Measurements from ENCODE around the gene PLXNA1.

The PLXNA1 gene

DNA sequence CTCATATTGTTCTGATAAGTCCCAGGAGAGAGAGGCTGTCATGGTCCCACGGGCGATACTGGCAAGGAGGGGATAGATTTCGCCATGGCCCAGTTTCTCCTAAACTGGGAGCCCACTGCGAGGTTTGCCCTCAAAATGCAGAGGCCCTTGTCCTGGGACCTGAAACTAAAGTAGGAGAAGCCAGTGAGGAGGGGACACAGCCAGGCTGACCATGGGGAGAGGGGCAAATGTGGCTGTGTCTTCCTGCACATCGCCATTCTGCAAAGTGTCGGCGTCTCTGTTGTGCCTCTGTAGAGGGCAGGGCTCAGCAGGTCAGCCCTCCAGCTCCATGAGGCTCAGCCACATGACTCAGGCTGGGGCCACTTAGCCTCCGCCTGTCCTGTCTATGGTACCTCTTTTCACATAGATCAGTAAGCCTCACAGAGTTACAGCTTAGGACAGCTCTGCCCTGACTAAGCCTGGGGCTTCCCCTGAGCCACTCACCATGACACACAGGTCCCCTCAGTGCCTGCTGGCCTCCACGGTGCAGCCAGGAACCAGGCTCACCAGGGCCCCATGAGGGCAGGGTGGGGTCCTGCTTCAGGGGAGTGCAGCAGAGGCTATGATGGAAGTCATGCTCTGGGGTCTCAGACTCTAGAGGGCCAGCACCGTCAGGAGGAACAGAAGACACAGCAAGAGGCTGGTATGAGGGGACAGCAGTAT, 28.6 kb upstream of the PLXNA1 start:
- Histone ChIP-seq H3K36me3 (replicated peaks; ENCODE audit: low read depth, low read length) (peaks cover 9% of the 10 kb centered on the region), H3K4me2 (ENCODE audit: low read length) (peak overlapping the region; percentile 82), H2AFZ (ENCODE audit: low read depth, low read length) (no peak overlapping the region), H3K27me3 (ENCODE audit: low read depth, low read length) (peaks cover 10% of the 10 kb centered on the region; the same call in 1 of the 2 replicates), H3K9ac (ENCODE audit: low read length) (peak overlapping the region; percentile 43; the same call in 1 of the 2 replicates), H4K20me1 (ENCODE audit: insufficient read depth, low read length) (0 out of 2 replicates have a peak, but pooled peaks cover 3% of the 10 kb centered on the region), H3K4me3 (ENCODE audit: low read length) (peak overlapping the region; percentile 49), H3K79me2 (ENCODE audit: low read length) (no peaks in the 10 kb centered on the region), H3K9me3 (ENCODE audit: insufficient read depth, low read length) (no peaks in the 10 kb centered on the region), H3K4me1 (ENCODE audit: low read length) (peaks cover 63% of the 10 kb centered on the region), H3K27ac (ENCODE audit: low read length) (peak overlapping the region; percentile 90)
- TF ChIP-seq EZH2phosphoT487 (IDR thresholded peaks at IDR 0.05; ENCODE audit: low read depth): no peak
- TF ChIP-seq, protein P1, sequence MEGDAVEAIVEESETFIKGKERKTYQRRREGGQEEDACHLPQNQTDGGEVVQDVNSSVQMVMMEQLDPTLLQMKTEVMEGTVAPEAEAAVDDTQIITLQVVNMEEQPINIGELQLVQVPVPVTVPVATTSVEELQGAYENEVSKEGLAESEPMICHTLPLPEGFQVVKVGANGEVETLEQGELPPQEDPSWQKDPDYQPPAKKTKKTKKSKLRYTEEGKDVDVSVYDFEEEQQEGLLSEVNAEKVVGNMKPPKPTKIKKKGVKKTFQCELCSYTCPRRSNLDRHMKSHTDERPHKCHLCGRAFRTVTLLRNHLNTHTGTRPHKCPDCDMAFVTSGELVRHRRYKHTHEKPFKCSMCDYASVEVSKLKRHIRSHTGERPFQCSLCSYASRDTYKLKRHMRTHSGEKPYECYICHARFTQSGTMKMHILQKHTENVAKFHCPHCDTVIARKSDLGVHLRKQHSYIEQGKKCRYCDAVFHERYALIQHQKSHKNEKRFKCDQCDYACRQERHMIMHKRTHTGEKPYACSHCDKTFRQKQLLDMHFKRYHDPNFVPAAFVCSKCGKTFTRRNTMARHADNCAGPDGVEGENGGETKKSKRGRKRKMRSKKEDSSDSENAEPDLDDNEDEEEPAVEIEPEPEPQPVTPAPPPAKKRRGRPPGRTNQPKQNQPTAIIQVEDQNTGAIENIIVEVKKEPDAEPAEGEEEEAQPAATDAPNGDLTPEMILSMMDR (IDR thresholded peaks at IDR 0.05; ENCODE audit: low read depth, low read length): no peak

DNA sequence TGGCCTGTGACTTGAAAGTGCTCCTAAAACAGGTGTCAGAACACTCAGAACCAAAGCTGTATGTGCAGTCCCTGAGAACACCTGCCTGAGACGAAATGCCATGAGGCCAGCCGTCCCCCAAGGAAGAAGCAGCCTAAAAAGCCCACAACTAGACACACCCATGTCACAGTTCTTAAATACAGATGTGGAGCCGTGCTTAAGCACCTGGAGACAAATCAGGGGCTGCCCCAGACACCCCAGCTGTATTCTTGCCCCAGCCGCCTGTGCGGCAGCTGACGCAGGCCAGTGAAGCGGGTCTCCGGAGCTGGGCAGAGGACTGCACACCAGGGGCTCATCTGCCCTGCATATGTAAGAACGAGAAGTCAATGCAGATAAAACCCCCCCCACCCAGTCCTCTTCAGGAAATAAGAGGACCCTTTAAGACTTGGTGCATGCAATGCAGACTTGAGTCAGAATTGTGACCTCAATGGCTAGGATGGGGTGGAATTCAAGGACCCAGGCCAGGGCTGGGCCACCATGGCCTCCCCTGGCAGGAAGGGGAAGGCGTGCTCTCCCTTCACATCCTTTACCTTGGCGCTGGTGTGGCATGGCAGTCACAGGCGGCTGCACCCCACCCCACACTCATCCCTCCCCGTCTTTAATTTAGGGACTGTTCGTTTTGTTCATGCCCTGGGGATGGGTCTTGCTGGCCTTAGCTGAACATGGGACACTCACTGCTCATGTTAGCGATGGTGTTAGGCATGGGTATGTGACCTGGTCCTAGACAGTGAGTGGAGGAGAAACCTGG, 27.7 kb upstream of the PLXNA1 start:
- Histone ChIP-seq H3K4me2 (ENCODE audit: low read length) (peak overlapping the region; percentile 82), H4K20me1 (ENCODE audit: insufficient read depth, low read length) (0 out of 2 replicates have a peak, but pooled peaks cover 3% of the 10 kb centered on the region), H3K36me3 (replicated peaks; ENCODE audit: low read depth, low read length) (peaks cover 9% of the 10 kb centered on the region), H3K9ac (ENCODE audit: low read length) (peak overlapping the region; percentile 5; the same call in 1 of the 2 replicates), H3K79me2 (ENCODE audit: low read length) (no peaks in the 10 kb centered on the region), H3K27ac (ENCODE audit: low read length) (peak overlapping the region; percentile 90), H2AFZ (ENCODE audit: low read depth, low read length) (no peak overlapping the region), H3K4me1 (ENCODE audit: low read length) (peaks cover 68% of the 10 kb centered on the region), H3K4me3 (ENCODE audit: low read length) (peak overlapping the region; percentile 49), H3K27me3 (ENCODE audit: low read depth, low read length) (peaks cover 10% of the 10 kb centered on the region; the same call in 1 of the 2 replicates), H3K9me3 (ENCODE audit: insufficient read depth, low read length) (no peaks in the 10 kb centered on the region)
- TF ChIP-seq, protein P1 (IDR thresholded peaks at IDR 0.05; ENCODE audit: low read depth, low read length): no peak
- TF ChIP-seq EZH2phosphoT487 (IDR thresholded peaks at IDR 0.05; ENCODE audit: low read depth): no peak

DNA sequence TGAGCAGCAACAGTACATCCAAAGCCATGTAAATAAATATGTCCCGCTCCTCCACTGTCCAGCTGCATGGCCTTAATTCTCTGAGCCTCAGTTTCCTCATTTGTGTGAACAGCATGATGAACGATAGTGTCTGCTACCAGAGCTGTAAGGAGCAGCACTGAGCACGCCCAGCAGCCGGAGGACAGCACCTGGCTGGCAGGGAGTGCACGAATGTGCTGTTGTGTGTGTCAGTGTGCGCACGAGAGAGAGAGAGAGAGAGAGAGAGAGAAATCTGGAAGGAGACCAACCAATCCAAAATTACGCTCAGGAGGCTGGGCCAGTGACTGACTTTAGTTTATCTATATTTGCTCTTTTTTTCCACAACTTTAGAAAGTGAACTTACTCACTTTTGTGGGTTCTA, 26.6 kb upstream of the PLXNA1 start:
- no peak for TF ChIP-seq EZH2phosphoT487 (IDR thresholded peaks at IDR 0.05; ENCODE audit: low read depth)
- TF ChIP-seq, protein P1 (IDR thresholded peaks at IDR 0.05; ENCODE audit: low read depth, low read length): no peak
- H2AFZ ChIP-seq (ENCODE audit: low read depth, low read length): no peak overlapping the region

More for the DNA sequence above, 26.6 kb upstream of the PLXNA1 start:
- Histone ChIP-seq H3K27ac (ENCODE audit: low read length) (no peak overlapping the region), H3K9ac (ENCODE audit: low read length) (no peak overlapping the region), H3K4me2 (ENCODE audit: low read length) (peak overlapping the region; percentile 82), H3K9me3 (ENCODE audit: insufficient read depth, low read length) (no peaks in the 10 kb centered on the region), H3K79me2 (ENCODE audit: low read length) (no peaks in the 10 kb centered on the region), H4K20me1 (ENCODE audit: insufficient read depth, low read length) (0 out of 2 replicates have a peak, but pooled peaks cover 3% of the 10 kb centered on the region), H3K4me3 (ENCODE audit: low read length) (no peak overlapping the region), H3K36me3 (replicated peaks; ENCODE audit: low read depth, low read length) (peaks cover 7% of the 10 kb centered on the region), H3K4me1 (ENCODE audit: low read length) (peaks cover 79% of the 10 kb centered on the region), H3K27me3 (ENCODE audit: low read depth, low read length) (peaks cover 10% of the 10 kb centered on the region; the same call in 1 of the 2 replicates)
